Activated naive CD8-positive, alpha-beta T cell treated with anti-CD3 and anti-CD28 coated beads, Interleukin-2, amount 50 U/mL, for 24 hours (primary cell): ENCODE measurements around the gene IBA57.

Source experiments
- ATAC-seq: fragments of 150-1000 bp; cut with Tn5 transposase; one replicate; pipeline ENCODE4 v1.10.0; 2021
- DNase-seq: peaks from one replicate; pipeline ENCODE4 v3.0.0; 2021
- H3K27ac Mint-ChIP-seq: one replicate; pipeline ENCODE4 v1.8.0; 2021; ENCODE audit warnings: mild to moderate bottlenecking, mixed read lengths
- H3K27me3 Mint-ChIP-seq: one replicate; pipeline ENCODE4 v1.8.0; 2021; ENCODE audit warnings: mixed read lengths
- H3K36me3 Mint-ChIP-seq: one replicate; pipeline ENCODE4 v1.8.0; 2021; ENCODE audit warnings: low read depth, mixed read lengths
- H3K4me1 Mint-ChIP-seq: one replicate; pipeline ENCODE4 v1.8.0; 2021; ENCODE audit warnings: mixed read lengths
- H3K4me3 Mint-ChIP-seq: one replicate; pipeline ENCODE4 v1.8.0; 2021; ENCODE audit warnings: mild to moderate bottlenecking, moderate library complexity, mixed read lengths
- H3K9me3 Mint-ChIP-seq: one replicate; pipeline ENCODE4 v1.8.0; 2021; ENCODE audit warnings: mixed read lengths

Gene IBA57

DNA sequence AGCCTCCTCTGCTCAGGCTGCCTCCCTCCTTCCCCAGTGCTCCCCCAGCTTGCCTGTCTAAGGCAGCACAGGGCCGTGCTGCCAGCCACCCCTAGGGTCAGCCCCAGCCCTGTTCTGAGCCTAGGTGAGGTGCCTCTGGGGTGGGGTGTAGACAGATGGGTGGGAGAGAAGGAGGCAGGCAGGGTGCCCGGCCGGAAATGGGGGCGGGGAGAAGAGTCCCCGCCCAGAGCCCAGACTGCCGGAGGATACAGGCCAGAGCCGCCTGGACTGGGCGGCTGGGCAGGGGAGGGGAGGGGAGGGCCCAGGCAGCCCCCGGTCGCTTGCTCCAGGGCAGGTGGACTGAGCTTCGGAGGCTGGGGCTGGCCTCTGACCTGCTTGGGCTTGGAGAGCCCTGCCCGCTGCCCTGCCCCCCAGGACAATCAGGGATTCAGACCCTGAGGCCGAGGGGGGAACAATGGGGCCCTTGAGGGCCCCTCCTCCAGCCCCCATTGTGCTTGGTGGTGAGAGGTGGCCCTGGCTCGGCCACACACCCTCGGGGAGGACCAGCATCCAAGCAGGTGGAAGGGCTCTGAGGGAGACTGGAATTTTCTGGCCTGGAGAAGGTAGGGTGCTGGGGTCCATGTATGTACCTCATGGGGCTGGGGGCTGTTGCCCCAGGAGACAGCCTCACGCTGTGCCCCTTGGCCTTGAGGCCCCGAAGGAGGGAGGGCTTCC, 16.0 kb upstream of the IBA57 start, which contains the start of gene GJC2:
Gene GJC2 (plus strand): TSS at position 525 of the 714 bp plus-strand sequence. CDS start 7,829 bp downstream, outside the sequence.
- Mint-ChIP-seq H3K27ac (no peak within 1 kb of the TSS), H3K4me3 (no peak within 1 kb of the TSS), H3K4me1 (peaks cover 2% of the 10 kb centered on the region), H3K36me3 (no peaks in the 10 kb centered on the region), H3K27me3 (no peaks in the 10 kb centered on the region), H3K9me3 (no peaks in the 10 kb centered on the region)
- ATAC-seq: no peak
- DNase-seq: no peak

DNA sequence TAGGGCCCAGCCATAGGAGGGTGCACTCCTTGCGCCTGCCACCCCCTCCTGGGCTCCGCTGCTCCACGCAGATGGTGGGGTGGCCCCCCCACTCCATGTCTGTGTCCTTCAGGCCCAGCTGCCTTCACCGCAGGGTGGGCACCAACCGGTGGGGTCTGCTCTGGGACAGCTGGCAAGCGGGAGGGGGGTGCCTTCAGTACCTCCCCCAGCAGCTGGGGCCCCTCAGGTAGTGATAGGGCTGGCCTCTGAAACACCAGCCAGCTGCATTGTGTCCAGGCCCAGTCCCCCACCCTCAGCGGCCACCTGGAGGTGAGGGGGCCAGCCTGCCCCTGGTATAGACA, 15.5 kb upstream of the IBA57 start:
- ATAC-seq (no peak), DNase-seq (no peak)
- Mint-ChIP-seq H3K36me3 (no peaks in the 10 kb centered on the region), H3K27me3 (no peaks in the 10 kb centered on the region), H3K4me3 (no peak overlapping the region), H3K27ac (no peak overlapping the region), H3K4me1 (peaks cover 7% of the 10 kb centered on the region), H3K9me3 (no peaks in the 10 kb centered on the region)

DNA sequence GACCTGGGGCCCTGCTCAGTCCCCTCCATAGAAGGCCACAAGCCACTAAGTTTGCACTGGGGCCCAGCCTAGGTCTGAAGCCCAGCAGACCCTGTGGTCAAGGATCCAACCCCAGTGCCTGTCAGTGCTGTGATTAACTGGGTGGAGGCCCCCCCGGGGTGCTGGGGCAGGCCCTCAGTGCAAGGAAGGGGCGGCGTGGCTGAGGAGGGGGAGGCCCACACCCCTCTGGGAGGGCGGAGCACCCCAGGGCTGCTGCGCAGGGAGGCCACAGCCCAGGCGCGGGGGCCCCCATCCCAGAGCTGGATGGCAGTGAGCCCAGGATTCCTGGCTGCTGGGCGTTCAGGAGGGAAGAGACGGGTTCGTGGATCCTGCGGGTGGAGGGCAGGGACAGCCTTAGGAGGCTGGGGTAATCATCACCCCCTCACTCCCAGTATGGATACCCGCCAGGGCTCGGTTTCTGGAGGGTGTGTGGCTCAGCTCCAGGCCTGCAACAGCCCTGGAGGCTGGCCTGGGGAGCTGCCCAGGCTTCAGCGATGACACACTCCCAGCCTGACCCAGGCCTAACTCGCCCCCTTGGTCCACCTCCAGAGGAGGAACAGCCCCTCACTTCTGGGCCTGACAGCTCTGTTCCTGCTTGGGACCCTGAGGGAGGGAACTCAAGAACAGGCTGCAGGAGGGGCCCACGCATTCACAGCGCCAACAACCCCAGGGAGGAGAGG, 15.0 kb upstream of the IBA57 start:
- Mint-ChIP-seq H3K9me3 (no peaks in the 10 kb centered on the region), H3K4me1 (peaks cover 10% of the 10 kb centered on the region), H3K4me3 (no peak overlapping the region), H3K27ac (no peak overlapping the region), H3K27me3 (no peaks in the 10 kb centered on the region), H3K36me3 (no peaks in the 10 kb centered on the region)
- DNase-seq: no peak
- no peak for ATAC-seq

DNA sequence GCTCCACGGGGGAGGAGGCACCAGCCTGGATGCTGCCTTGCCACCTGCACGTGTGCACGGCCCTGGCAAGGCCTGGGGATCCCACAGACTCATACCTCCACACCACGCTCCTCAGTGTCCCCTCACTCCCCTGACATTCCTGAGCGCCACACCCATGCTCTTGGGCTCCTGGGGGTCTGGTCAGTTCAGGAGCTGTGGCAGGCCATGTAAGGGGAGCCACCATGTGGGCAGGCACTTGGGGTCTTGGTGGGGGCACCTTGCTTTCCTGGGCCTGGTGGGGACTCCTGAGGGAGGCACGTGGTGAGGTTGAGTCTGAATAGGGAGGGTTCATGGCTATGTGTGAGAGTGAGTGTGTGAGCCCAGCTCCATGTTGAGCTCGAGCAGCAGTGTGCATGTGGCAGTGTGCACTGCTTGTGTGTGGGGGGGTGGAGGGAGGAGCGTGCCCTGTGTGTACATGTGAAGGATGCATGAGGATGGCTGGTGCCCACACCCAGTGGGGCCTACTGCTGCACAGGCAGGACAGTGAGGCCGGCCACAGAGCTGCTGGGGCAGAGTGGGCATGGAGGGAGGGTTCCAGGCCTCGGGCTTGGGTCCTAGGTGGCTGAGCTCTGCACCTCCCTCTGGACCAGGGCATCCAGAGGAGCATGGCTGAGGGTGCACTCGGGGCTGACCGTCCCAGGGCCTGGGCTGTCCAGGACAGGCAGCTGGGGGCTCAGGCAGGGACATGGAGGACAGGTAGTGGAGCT, 14.3 kb upstream of the IBA57 start:
- no peak for DNase-seq
- H3K4me1 Mint-ChIP-seq: peaks cover 14% of the 10 kb centered on the region
- peak; percentile 12 for ATAC-seq
- no peaks in the 10 kb centered on the region for H3K36me3 Mint-ChIP-seq
- H3K4me3 Mint-ChIP-seq: no peak overlapping the region
- no peaks in the 10 kb centered on the region for H3K9me3 Mint-ChIP-seq
- no peaks in the 10 kb centered on the region for H3K27me3 Mint-ChIP-seq
- no peak overlapping the region for H3K27ac Mint-ChIP-seq

DNA sequence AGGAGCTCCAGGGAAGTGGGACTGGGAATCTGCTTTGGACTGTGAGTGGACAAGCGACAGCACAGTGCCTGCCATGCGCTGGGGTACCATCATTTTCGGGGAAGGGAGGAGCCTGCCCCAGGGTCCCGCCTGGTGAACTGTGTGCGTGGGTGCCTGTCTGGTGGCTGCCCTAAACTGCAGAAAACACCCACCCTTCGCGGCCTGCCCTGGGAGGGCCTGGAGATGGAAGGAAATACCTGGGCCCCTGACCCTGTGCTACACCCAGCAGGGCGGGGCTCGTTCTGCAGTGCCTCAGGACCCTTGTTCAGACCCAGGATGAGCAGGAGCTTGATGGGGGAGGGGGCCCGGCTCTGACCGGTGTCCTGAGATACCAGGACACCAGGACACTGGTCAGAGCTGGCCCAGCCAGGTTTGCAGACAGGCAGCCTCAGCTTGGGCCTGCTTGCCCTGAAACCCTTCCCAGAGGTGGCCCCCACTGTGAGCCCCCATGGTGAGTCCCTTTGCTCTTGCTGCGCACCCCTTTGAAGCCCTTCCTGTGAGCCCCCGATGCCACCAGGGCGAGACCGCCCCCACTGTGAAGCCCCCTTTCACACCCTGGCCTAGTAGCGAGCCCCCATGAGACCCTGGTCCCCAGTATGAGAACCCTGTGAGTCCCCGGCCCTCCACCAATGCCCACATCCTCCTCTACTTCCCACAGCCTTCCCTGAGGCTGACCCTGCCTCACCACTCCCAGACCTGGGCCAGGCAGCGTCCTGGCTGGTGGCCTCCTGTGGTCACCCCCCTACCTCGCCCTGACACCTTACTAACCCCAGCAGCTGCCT, 13.3 kb upstream of the IBA57 start:
- Mint-ChIP-seq H3K27ac (no peak overlapping the region), H3K9me3 (no peaks in the 10 kb centered on the region), H3K27me3 (no peaks in the 10 kb centered on the region), H3K36me3 (no peaks in the 10 kb centered on the region), H3K4me1 (peaks cover 18% of the 10 kb centered on the region), H3K4me3 (no peak overlapping the region)
- no peak for DNase-seq
- no peak for ATAC-seq

DNA sequence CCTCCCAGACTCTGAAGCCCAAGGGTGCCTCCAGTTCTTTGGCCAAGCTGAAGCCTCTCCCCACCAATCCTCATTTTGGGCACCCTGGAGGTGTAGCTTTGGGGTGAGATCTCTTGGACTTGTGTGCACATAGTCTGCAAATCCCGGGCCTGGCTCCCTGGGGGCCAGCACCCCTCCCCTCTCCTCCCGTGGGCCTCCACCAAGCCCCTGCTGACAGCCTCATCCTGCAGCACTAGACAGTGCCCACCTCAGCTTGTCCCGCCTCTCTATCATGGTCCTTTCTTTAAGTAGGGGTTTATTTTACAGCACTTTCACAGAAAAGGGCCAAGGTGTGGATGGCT, 12.7 kb upstream of the IBA57 start:
- Mint-ChIP-seq H3K4me1 (peaks cover 20% of the 10 kb centered on the region), H3K27ac (no peak overlapping the region), H3K27me3 (no peaks in the 10 kb centered on the region), H3K4me3 (no peak overlapping the region), H3K36me3 (no peaks in the 10 kb centered on the region), H3K9me3 (no peaks in the 10 kb centered on the region)
- no peak for DNase-seq
- no peak for ATAC-seq

DNA sequence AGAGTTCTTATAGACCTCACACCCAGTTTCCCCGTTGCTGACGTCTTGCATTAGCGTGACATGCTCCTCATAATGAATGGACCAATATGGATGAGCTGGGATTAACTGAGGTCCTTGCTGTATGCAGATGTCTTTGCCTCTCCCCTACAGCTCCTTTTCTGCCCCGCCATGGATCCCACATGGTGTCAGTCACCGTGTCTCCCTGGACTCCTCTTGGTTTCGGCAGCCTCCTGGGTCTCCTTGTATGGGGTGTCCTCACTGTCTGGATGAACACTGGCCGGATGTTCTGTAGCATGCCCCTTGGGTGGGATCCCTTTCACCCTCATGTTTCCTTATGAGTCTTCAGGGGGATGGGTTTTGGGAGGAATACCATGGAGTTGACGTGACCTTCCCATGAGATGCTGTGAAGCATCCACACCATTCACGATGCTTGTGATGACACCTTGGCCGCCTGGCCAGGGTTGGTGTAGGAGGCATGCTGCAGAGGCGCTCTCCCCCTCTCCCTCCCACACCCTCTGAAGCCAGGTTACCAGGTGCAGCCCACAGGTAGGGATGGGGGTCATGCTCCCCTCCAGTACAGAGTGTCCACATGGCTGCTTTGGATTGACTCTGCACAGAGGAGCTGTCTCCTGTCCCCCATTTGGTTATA, 11.5 kb upstream of the IBA57 start:
- H3K27me3 Mint-ChIP-seq: no peaks in the 10 kb centered on the region
- H3K36me3 Mint-ChIP-seq: no peaks in the 10 kb centered on the region
- DNase-seq (no peak), ATAC-seq (no peak)
- peaks cover 20% of the 10 kb centered on the region for H3K4me1 Mint-ChIP-seq
- no peak overlapping the region for H3K27ac Mint-ChIP-seq
- H3K4me3 Mint-ChIP-seq: no peak overlapping the region
- H3K9me3 Mint-ChIP-seq: no peaks in the 10 kb centered on the region

DNA sequence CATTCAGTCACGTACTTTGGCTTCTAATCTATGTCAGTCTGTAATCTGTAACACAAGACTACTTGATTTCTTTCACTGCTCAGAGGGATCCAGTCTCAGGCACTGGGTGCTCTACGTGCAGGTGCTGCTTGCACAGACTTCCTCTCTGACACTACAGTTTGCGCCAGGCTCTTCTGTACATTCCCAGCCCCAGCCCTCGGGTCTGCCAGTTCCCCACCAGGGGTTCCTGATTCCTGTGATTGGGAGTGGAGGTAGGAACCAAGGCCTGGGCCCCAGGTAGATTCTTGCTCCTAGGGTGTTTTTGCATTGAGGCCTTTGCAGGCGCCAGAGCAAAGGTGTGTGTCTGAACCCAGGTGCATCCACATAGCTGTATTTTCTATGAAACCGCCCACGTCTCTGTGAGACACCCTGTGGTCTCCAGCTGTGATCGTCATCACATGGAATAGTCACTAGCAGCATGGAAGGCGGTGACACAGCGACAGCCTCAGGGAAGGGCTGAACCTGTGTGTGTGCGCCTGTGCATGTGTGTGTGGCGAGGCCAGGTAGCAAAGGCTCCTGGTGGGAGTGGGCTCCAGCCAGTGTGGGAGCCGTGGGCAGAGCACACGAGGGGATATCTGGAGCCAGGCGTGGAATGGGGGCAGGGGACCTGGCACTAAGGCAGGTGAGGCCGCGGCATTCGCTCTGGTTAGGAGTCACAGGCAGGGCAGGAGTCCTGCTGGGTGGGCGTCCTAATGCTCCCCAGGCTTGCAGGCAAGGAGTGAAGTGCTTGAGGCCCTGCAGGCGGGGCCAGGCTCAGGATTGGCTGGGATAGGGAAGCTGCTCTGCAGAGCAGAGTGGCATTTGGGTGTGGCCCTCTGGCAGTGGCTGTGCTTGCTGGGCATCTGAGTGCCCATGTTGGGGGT, 10.7 kb upstream of the IBA57 start:
- DNase-seq (peak; percentile 44), ATAC-seq (peak; percentile 79)
- Mint-ChIP-seq H3K4me3 (no peak overlapping the region), H3K4me1 (peaks cover 20% of the 10 kb centered on the region), H3K27me3 (no peaks in the 10 kb centered on the region), H3K27ac (peak overlapping the region; percentile 74), H3K36me3 (no peaks in the 10 kb centered on the region), H3K9me3 (no peaks in the 10 kb centered on the region)

DNA sequence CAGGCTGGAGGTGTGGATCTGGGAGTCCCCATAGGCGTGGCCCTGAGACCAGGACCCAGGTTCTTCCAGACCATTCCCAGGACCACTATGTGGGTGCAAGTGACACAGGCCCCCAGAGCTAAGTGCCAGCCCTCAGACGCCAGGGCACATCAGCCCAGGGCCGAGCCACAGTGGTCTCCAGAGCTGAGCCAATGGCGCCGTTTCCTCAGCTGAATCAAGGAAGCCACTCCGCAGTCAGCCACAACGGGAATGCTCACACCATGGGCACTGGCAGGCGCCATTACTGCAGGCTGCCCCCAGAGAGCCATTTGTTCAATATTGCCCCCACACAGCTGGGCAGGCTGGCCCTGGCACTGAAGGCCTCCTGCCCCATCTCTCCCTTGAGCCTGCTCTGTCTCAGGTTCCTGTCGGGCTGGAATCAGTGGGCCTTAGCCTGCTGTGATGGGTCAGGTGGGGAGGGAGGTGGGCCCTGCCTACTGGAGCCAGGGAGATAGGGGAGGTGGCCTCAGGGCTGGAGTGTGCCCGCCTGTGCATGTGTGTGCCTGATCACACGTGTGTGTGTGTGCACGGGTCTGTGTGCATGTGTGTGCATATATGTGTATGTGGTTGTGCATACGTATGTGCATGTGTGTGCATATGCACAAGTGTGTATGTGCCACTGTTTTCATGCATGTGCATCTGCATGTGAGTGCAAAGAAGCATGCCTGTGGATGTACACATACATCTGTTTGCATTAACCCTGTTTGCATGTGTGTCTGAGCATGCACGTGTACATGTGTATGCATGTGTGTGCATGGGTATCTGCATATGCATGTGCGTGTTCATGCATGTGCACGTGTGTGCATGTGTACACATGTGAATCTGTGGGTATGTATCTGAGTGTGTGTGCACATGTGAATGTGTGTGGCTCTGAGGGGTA, 9.7 kb upstream of the IBA57 start:
- Mint-ChIP-seq H3K27me3 (no peaks in the 10 kb centered on the region), H3K27ac (no peak overlapping the region), H3K4me3 (no peak overlapping the region), H3K36me3 (no peaks in the 10 kb centered on the region), H3K9me3 (no peaks in the 10 kb centered on the region), H3K4me1 (peaks cover 20% of the 10 kb centered on the region)
- no peak for DNase-seq
- no peak for ATAC-seq

DNA sequence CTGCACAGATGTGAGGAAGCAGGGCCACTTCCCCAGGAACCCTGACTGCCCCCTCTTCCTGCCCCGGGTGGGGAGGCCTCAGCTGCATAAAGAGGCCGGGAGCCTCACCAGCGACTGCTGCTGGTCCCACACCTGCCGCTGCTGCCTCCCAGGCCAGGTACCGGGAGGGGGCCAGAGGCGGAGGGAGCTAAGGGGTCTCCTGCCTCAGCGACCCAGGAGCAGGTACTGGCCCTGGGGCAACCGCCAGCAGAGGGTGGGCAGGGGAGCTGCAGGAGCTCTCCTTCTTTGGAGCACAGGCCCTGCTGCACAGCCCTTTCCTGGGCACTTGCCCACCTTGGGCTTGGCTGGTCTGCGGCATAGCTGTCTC, 9.1 kb upstream of the IBA57 start:
- Mint-ChIP-seq H3K27me3 (no peaks in the 10 kb centered on the region), H3K9me3 (no peaks in the 10 kb centered on the region), H3K27ac (no peak overlapping the region), H3K36me3 (no peaks in the 10 kb centered on the region), H3K4me3 (no peak overlapping the region), H3K4me1 (peaks cover 20% of the 10 kb centered on the region)
- DNase-seq (no peak), ATAC-seq (no peak)

DNA sequence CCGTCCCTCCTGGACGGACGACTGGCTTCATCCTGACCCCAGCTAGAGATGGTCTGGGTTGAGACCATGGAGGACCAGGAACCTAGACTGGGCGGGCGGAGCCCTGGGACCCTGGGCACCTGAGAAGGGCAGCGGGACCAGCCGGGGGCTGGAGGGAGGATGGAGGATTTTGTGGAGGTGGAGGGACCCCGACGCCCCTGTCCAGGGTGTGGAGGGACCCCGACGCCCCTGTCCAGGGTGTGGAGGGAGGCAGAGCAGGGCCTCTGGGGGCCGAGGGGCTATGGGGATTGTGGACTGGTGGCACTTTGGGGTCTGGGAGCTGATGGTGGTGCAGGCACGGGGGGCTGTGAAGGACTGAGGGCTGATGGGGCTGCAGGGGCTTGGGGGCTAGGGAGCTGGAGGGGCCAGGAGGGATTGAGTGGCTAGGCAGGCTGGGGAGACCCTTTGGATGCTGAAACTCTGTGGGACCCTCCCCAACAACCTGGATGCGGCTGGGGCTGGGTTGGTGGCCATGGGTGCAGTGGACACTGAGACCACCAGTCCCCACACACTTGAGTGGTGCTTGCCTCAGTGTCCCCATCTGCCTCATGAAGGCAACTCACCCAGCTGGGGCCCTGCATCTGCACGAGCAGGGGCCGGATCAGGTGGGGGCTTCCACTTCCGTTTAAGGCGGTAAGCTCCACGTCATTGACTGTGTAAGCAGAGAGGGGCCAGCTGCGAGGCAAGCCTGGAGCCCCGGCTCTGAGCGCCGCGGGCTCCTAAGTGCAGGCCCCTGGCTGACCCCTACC, 8.5 kb upstream of the IBA57 start:
- Mint-ChIP-seq H3K4me3 (no peak overlapping the region), H3K27ac (no peak overlapping the region), H3K9me3 (no peaks in the 10 kb centered on the region), H3K36me3 (no peaks in the 10 kb centered on the region), H3K4me1 (peaks cover 25% of the 10 kb centered on the region), H3K27me3 (no peaks in the 10 kb centered on the region)
- peak; percentile 48 for ATAC-seq
- no peak for DNase-seq

DNA sequence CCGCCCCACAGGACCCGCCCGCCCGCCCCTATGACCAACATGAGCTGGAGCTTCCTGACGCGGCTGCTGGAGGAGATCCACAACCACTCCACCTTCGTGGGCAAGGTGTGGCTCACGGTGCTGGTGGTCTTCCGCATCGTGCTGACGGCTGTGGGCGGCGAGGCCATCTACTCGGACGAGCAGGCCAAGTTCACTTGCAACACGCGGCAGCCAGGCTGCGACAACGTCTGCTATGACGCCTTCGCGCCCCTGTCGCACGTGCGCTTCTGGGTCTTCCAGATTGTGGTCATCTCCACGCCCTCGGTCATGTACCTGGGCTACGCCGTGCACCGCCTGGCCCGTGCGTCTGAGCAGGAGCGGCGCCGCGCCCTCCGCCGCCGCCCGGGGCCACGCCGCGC, 7.9 kb upstream of the IBA57 start:
- H3K36me3 Mint-ChIP-seq: no peaks in the 10 kb centered on the region
- no peaks in the 10 kb centered on the region for H3K27me3 Mint-ChIP-seq
- H3K4me1 Mint-ChIP-seq: peaks cover 28% of the 10 kb centered on the region
- ATAC-seq (no peak), DNase-seq (no peak)
- H3K9me3 Mint-ChIP-seq: no peaks in the 10 kb centered on the region
- no peak overlapping the region for H3K4me3 Mint-ChIP-seq
- no peak overlapping the region for H3K27ac Mint-ChIP-seq
